Measurements from ENCODE around the gene SPSB1.

SPSB1 gene

DNA sequence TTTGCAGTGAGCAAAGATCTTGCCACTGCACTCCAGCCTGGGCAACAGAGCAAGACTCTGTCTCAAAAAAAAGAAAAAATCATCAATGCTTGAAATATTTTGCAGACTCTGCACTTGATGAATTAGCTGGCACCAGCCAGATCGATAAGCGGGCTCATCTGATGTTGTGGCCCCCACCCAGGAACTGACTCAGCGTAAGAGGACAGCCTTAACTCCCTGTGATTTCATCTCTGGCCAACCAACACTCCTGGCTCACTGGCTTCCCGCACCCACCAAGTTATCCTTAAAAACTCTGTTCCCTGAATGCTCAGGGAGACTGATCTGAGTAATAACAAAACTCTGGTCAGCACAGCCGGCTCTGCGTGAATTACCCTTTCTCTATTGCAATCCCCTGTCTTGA is 98.9 kb downstream of the SPSB1 start:
- DNase-seq (ENCODE audit: low read depth): no peak

- DNase-seq (ENCODE audit: low read depth): no peak
These were observed 101.3 kb downstream of the SPSB1 start for GRCh38 chr1:9394010-9394409.

DNA sequence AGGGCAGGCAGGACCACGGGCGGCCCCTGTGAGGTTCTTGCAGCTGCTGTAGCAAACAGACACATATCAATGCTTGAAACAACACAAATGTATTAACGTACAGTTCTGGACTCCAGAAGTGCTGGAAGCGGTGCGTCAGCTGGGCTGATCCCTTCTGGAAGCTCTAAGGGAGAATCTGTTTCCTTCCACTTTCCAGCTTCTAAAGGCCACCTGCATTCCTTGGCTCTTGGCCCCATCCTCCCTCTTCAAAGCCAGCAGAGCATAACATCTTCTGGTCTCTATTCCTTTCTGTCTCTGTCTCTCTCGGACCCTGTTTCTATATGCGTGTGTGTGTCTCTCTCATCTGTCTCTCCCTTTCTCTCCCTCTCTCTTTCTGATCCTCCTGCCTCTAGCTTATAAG is 102.3 kb downstream of the SPSB1 start:
- no peak for DNase-seq (ENCODE audit: low read depth)

DNA sequence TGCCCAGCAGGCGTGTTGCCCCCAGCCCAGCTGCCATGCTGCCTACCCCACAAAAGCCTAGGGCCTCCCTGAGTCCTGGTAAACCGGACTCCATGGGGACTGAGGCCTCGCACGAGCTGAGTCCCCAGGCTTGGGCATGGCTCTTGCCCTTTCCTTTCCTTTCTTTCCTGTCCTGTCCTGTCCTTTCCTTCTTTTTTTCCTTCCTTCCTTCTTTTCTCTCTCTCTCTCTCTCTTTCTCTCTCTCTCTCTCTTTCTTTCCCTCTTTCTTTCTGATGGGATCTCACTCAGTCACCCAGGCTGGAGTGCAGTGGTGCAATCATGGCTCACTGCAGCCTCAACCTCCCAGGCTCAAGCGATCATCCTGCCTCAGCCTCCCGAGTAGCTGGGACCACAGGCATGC is 104.4 kb downstream of the SPSB1 start:
- no peak for DNase-seq (ENCODE audit: low read depth)

DNA sequence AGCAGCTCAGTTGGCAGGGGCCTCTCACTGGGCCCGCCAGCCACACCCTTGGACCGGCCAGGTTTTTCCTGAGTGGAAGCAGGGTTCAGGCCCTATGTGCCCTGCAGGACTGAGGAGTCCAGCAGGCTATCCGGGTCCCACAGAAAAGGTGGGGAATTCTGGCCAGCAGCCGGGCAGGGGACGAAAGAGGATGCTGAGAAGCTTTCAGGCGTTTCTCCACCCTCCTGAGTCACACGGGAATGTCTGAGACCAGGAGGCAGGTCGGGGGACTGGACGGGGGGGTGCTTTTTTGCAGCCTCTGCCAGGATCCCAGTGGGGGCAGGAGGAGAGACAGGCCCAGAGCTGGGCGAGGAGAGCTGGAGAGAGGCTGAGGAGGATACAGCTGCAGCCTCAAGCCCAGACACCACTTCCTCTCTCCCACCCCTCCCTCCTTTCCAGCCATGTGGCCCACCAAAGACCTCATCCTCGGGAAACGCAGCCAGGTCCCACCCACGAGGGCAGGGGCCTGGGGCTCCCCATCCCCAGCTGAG is 105.4 kb downstream of the SPSB1 start:
- DNase-seq (ENCODE audit: low read depth): no peak

DNA sequence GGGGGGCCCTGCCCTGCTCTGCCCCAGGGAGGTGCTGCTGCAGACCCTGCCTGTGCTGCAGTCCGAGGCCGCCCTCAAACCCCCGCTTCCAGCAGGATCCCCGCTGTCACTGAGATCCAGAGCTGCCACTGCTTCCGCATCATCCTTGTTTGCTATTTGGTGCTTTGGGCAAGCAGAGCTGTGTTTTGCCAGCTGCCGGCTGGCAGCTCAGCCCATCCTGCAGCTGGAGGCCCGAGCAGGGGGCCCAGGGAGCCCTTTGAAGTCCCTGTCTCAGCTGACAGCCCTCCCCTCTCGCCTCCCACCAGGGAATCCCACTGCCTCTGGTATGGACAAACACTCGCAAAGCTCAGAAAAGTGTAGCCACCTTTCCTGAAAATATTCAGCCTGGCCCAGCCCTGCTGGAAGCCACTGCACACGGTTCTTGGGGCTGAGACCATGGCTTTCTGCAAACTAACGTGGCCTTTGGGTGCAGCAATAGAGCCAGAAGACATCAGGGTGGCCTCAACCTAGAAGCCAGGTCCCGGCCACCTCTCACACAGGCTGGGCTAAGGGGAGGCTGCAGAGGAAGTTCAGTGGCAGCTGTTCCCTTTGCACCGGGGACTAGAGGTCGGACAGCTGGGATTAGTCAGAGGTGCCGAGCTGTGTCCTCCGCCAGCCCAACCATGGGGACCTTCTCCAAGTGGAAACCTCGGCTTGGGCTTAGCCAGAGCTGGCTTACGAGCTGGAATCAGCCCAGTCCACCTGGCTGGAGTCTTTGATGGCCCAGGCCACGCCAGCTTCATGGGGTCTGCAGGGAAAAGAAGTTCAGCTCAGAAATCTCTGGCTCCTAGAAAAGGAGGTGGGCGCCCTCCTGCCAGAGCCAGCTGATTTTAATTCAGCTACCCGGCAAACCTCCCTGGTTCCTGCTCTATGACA is 107.1 kb downstream of the SPSB1 start:
- DNase-seq (ENCODE audit: low read depth): no peak

- no peak for DNase-seq (ENCODE audit: low read depth)
These were observed 107.9 kb downstream of the SPSB1 start for GRCh38 chr1:9400425-9401079.

DNA sequence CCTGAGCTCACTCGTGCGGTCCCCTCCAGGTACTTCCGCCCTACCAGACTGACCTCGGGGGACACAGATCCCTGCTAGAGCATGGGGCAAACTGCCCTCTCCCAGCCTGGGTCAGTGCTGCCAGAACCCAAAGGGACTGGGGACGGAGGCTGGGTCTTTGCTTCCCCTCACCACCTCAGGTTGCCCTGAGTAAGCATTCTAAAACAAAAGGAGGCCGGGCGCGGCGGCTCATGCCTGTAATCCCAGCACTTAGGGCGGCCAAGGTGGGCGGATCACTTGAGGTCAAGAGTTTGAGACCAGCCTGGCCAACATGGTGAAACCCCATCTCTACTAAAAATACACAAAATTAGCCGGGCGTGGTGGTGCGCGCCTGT is 108.4 kb downstream of the SPSB1 start:
- no peak for DNase-seq (ENCODE audit: low read depth)

DNA sequence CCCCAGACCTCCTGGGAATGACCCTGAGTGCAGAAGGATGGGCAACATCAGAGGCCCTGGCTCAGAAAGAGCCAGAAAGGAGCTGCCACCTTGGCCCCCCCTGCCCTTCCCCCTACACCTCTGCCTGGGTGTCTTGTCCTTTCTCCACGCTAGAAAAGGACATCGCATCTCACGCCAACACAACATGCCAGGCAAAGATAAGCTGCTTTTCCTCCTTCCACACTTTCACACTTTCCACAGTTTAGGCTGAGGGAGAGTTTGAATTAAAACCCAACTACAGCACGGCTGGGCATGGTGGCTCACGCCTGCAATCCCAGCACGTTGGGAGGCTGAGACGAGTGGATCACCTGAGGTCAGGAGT is 109.5 kb downstream of the SPSB1 start:
- DNase-seq (ENCODE audit: low read depth): no peak

DNA sequence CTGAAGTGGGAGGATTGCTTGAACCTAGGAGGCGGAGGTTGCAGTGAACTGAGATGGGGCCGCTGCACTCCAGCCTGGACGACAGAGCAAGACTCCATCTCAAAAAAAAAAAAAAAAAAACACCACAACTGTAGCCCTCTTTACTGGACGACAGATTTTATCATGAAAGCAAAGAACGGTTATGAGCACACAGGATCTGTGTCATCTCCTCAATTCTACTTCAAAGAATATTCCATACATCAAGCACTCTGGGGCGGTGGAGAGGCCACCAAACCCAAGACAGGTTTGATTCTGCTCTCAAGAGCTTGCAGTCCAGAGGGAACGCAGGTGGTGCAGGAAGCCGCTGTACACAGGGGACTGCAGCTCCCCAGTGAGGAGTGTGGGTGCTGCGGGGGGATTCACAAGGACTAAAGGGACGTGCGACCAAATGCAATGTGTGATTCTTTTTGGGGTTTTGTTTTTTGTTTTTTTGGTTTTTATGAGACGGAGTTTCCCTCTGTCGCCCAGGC is 110.1 kb downstream of the SPSB1 start:
- DNase-seq (ENCODE audit: low read depth): no peak

DNA sequence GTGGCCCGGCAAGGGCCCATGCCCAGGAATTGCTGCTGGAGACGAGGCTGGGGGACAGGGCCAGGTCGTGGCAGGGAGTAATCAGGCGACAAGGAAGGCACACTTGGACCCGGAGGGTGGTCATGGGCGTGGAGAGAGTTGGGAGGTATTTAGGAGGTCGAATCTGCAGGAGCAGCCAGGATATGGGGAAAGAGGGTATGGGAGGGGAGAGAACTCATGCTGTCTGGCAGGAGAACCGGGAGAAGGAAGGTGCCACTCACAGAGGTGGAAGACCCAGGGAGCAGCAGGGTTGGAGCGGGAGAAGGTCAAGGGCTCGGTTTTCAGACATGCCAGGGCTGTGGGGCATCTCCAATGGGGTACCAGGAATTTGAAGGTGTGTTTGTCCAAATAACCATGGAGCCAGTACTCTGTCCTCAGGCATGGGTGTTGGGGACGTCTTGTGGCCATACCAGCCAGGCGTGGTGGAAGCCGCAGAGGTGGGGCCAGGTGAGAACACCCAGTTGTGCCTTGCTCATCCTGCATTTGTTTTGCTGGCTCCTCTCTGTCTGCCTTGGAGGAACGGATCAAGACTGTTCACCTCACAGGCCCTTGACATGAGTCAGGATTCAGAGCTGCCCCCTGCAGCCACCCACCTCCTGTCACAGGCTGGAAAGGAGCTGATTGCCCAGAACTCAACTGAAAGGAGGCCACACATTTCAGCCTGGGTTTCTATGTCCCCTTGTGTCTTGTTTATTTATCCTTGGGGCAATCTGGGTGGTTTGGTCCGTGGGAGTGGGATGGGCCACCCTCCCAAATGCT is 111.6 kb downstream of the SPSB1 start:
- DNase-seq (ENCODE audit: low read depth): no peak

- no peak for DNase-seq (ENCODE audit: low read depth)
These were observed 113.4 kb downstream of the SPSB1 start for GRCh38 chr1:9406111-9406510.

- no peak for DNase-seq (ENCODE audit: low read depth)
These were observed 118.1 kb downstream of the SPSB1 start for GRCh38 chr1:9410737-9411297.

GRCh38 chr1:9413071-9413876 is 120.6 kb downstream of the SPSB1 start:
- peak; percentile 29 for DNase-seq (ENCODE audit: low read depth)

- DNase-seq (ENCODE audit: low read depth): no peak
These were observed 121.2 kb downstream of the SPSB1 start for GRCh38 chr1:9413877-9414213.

- DNase-seq (ENCODE audit: low read depth): no peak
These were observed 123.8 kb downstream of the SPSB1 start for GRCh38 chr1:9416506-9416905.

- DNase-seq (ENCODE audit: low read depth): no peak
These were observed 124.3 kb downstream of the SPSB1 start for GRCh38 chr1:9416918-9417500.

DNA sequence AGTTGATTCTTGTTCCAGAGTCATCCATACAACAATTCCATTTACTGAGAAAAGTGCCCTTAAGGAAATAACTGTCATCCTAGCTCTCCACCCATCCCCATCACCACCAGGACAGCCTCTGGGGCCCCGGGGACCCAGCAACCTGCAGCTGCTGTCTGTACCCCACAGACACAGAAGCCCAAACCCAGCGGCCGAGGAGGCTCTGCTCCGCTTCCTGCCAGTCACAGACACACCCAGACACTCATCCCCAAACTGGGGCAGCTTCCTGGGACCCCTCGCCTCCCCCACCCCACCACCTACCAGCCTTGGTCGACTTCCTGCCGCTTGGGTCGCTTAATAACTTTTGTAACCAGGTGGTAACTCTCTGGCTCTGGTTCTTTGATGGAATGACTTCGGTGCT is 125.0 kb downstream of the SPSB1 start:
- DNase-seq (ENCODE audit: low read depth): no peak

GRCh38 chr1:9418851-9419250 is 126.2 kb downstream of the SPSB1 start:
- DNase-seq (ENCODE audit: low read depth): no peak
